ENCODE results near the gene METTL5.

Gene METTL5

GRCh38 chr2:169798718-169799592 is 25.8 kb downstream of the METTL5 start, which contains the start of gene SSB:
Gene SSB (plus strand): TSS chr2:169798871. CDS start chr2:169800961, 2,090 bp downstream.
- TF ChIP-seq, protein P1, sequence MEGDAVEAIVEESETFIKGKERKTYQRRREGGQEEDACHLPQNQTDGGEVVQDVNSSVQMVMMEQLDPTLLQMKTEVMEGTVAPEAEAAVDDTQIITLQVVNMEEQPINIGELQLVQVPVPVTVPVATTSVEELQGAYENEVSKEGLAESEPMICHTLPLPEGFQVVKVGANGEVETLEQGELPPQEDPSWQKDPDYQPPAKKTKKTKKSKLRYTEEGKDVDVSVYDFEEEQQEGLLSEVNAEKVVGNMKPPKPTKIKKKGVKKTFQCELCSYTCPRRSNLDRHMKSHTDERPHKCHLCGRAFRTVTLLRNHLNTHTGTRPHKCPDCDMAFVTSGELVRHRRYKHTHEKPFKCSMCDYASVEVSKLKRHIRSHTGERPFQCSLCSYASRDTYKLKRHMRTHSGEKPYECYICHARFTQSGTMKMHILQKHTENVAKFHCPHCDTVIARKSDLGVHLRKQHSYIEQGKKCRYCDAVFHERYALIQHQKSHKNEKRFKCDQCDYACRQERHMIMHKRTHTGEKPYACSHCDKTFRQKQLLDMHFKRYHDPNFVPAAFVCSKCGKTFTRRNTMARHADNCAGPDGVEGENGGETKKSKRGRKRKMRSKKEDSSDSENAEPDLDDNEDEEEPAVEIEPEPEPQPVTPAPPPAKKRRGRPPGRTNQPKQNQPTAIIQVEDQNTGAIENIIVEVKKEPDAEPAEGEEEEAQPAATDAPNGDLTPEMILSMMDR (IDR thresholded peaks at IDR 0.05; ENCODE audit: borderline replicate concordance, control extremely low read depth, extremely low read depth, insufficient read depth, missing control alignments) = no peak
- in situ Hi-C loops (cut with MboI; ENCODE audit: low sequenced_read_pairs, unreplicated experiment) = no loop called here
- peak; percentile 96 for DNase-seq (ENCODE audit: low spot score)

DNA sequence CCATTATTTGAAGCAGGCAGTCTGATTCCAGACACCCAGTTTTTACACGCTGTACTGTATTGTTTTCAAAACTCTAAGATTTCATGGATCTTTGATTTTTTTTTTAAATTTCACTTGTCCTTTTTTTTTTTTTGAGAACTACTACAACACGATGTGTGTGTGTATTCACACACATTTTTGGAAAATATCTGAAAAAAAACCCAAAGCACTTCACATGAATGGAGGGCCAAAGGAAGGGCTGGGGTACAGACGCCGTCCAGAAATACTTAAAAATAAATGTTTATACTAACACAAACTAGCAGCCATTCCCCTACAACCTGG is 26.3 kb downstream of the METTL5 start:
- TF ChIP-seq, protein P1 (IDR thresholded peaks at IDR 0.05; ENCODE audit: borderline replicate concordance, control extremely low read depth, extremely low read depth, insufficient read depth, missing control alignments) = no peak
- DNase-seq (ENCODE audit: low spot score) = no peak
- in situ Hi-C loops (cut with MboI; ENCODE audit: low sequenced_read_pairs, unreplicated experiment) = no loop called here

DNA sequence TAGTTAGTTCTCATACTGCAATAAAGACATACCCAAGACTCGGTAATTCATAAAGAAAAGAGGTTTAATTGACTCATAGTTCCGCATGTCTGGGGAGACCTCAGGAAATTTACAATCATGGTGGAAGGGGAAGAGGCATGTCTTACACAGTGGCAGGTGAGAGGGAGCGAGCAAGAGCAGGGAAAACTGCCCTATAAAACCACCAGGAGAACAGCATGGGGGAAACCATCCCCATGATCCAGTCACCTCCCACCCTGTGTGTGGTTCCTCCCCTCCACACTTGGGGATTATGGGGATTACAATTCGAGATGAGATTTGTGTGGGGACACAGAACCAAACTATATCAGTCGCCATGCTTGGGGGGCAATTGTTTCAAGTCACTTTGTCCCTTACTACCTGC is 27.1 kb downstream of the METTL5 start:
- no peak for DNase-seq (ENCODE audit: low spot score)
- TF ChIP-seq, protein P1 (IDR thresholded peaks at IDR 0.05; ENCODE audit: borderline replicate concordance, control extremely low read depth, extremely low read depth, insufficient read depth, missing control alignments) = no peak
- in situ Hi-C loops (cut with MboI; ENCODE audit: low sequenced_read_pairs, unreplicated experiment) = no loop called here

DNA sequence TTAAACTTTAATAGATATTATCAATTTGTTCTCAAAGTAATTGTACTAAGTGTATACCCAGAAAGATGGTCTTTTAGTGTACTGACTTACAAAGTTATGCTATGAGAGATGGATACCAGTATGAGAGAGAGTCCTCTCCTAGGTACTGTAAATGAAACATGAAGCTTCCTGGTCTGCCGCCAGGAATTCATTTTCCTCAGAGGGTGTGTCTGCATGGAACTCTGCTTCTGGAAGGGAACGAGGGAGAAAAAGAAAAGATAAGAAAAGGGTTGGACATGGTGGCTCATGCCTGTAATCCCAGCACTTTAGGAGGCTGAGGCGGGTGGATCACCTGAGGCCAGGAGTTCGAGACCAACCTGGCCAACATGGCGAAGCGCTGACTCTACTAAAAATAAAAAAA is 28.3 kb downstream of the METTL5 start:
- TF ChIP-seq, protein P1 (IDR thresholded peaks at IDR 0.05; ENCODE audit: borderline replicate concordance, control extremely low read depth, extremely low read depth, insufficient read depth, missing control alignments) = no peak
- in situ Hi-C loops (cut with MboI; ENCODE audit: low sequenced_read_pairs, unreplicated experiment) = no loop called here
- DNase-seq (ENCODE audit: low spot score) = no peak

DNA sequence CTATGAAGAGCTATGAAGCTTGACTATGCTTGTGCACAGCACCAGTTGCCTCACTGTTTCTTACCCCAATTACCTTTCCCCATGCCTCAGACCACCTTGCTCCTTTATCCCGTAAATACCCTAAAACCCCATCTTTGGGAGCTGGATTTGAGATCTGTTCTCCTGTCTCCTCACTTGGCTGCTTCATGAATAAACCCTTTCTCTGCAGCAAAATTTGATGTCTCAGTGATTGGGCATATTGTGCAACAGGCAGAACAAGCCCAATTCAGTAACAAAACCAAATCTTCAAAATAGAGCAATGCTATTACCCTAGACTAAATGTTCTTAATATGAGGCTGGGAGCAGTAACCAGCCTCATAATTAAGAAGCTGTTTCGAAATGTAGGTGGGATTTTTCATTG is 29.5 kb downstream of the METTL5 start:
- no peak for DNase-seq (ENCODE audit: low spot score)
- in situ Hi-C loops (cut with MboI; ENCODE audit: low sequenced_read_pairs, unreplicated experiment) = no loop called here
- TF ChIP-seq, protein P1 (IDR thresholded peaks at IDR 0.05; ENCODE audit: borderline replicate concordance, control extremely low read depth, extremely low read depth, insufficient read depth, missing control alignments) = no peak

DNA sequence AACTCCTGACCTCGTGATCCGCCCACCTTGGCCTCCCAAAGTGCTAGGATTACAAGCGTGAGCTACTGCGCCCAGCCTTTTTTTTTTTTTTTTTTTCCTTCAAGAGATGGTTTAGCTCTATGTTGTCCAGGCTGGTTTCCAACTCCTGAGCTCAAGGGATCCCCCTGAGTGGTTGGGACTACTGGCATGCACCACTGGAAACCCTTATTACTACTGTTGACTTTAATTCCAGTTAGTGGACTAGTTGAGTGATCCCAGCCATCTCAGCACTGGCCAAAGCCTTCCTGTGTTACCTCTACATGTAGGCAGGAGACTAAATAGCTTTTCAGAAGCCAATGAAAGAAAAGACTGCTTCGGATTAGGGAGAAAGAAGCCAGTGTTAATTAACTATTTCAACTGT is 34.1 kb downstream of the METTL5 start:
- TF ChIP-seq, protein P1 (IDR thresholded peaks at IDR 0.05; ENCODE audit: borderline replicate concordance, control extremely low read depth, extremely low read depth, insufficient read depth, missing control alignments) = no peak
- no peak for DNase-seq (ENCODE audit: low spot score)
- in situ Hi-C loops (cut with MboI; ENCODE audit: low sequenced_read_pairs, unreplicated experiment) = no loop called here
